ENCODE results near the gene PGF. TPM values are rescaled to one million over a fixed set of nuclear protein-coding genes. Genes with fewer than 3 reads are reported as not detected.

The PGF gene
- total and polyA plus RNA-seq, 2 of the 13 experiments (the other 11 are each of a cell fraction or from before 2014, with no cell fraction given): 10.7 to 27.5 TPM

DNA sequence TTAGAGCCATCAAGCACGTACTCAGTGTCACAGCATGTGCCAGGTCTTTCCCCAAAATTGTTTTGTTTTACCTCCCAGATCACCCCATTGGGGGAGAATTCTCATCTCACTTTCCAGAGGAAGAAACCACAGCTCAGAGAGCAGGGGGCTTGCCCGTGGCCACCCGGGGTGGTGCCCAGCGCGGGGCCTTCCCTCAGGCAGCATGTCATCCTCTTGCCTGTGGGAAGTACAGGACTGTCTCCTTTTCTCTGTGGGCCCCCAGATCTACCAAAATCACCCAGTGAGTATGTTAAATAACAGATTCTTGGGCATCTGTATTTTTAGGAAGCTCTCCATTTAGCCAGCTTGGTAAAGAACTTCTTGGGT is 38.2 kb downstream of the PGF start:
- DNase-seq (ENCODE audit: low spot score): no peak
- intact Hi-C loops (cut with micrococcal nuclease; ENCODE audit: unreplicated experiment): no loop called here
- WGBS (ENCODE audit: low lambda C conversion rate): 92% methylated on average over 5 of the region's 5 CpGs
- Histone ChIP-seq H3K27ac (ENCODE audit: extremely low read length, insufficient read depth, low read length) (no peak overlapping the region), H3K9me3 (ENCODE audit: low read length) (no peaks in the 10 kb centered on the region), H3K27me3 (ENCODE audit: control insufficient read depth in 1 of 2, insufficient read depth in 2 of 2, low read length in 2 of 2) (no peaks in the 10 kb centered on the region), H3K4me3 (replicated peaks in 1 of 3; ENCODE audit: insufficient read depth in 1 of 3, low read depth in 2 of 3, low read length in 3 of 3) (no peak overlapping the region), H3K36me3 (replicated peaks in 1 of 2; ENCODE audit: control insufficient read depth in 1 of 2, insufficient read depth in 2 of 2, low read length in 2 of 2) (no peaks in the 10 kb centered on the region), H4K20me1 (ENCODE audit: insufficient read depth, low read length) (no peaks in the 10 kb centered on the region), H3K4me2 (ENCODE audit: low read depth, low read length) (no peak overlapping the region), H3K4me1 (ENCODE audit: insufficient read depth, low read length) (peaks cover 8% of the 10 kb centered on the region), H2AFZ (ENCODE audit: low read length) (no peak overlapping the region), H3K9ac (ENCODE audit: insufficient read depth, low read depth, low read length) (no peak overlapping the region), H3K79me2 (ENCODE audit: insufficient read depth, low read length) (no peaks in the 10 kb centered on the region)
- no peak for ATAC-seq
- ChIA-PET CTCF (ENCODE audit: low intra/inter-chr PET ratio, low total read pairs) (no interaction called here), POLR2A (no interaction called here)
- no peak for TF ChIP-seq MBD4 (IDR thresholded peaks at IDR 0.05; ENCODE audit: borderline replicate concordance, low read length)
- no peak for TF ChIP-seq ZBTB39 (CRISPR knock-in tag; IDR thresholded peaks at IDR 0.05)
- TF ChIP-seq RARA (CRISPR knock-in tag; IDR thresholded peaks at IDR 0.05): no peak
- TF ChIP-seq ZNF543 (CRISPR knock-in tag; IDR thresholded peaks at IDR 0.05): no peak
- no peak for FAIRE-seq
- in situ Hi-C loops (cut with HindIII; ENCODE audit: extremely low pct_ligation_motif_present, low pct_unique_long_range_greater_than_20kb): no loop called here
- BruUV-seq (replicated peaks): no TSS peak

DNA sequence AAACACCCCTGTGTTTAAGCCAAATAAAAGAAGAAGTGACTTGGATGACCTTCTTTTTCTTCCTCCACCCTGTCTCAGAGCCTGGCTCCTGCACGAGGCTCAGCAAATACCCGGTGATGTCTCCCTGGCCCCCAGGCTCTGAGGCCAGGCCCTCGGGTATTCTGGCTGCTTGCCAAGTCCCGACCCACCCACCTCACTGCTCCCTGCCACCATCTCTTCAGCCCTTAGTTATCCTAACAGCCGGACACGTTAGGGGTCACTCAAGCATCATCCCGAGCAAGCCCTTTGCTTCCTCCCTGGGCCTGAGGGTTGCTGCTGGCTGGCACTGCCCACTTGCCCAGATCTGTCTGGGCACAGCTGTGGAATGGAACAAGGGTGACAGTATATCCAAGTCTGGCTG is 39.6 kb downstream of the PGF start:
- FAIRE-seq (no peak), DNase-seq (ENCODE audit: low spot score) (no peak), ATAC-seq (no peak)
- BruUV-seq (replicated peaks): no TSS peak
- peaks cover 11% of the 10 kb centered on the region; the same call in 1 of the 2 replicates for H3K4me1 ChIP-seq (ENCODE audit: insufficient read depth, low read length)
- no peaks in the 10 kb centered on the region for H3K79me2 ChIP-seq (ENCODE audit: insufficient read depth, low read length)
- intact Hi-C loops (cut with micrococcal nuclease; ENCODE audit: unreplicated experiment): no loop called here
- H3K36me3 ChIP-seq (replicated peaks in 1 of 2; ENCODE audit: control insufficient read depth in 1 of 2, insufficient read depth in 2 of 2, low read length in 2 of 2): no peaks in the 10 kb centered on the region
- no peak overlapping the region for H2AFZ ChIP-seq (ENCODE audit: low read length)
- H3K27me3 ChIP-seq (ENCODE audit: control insufficient read depth in 1 of 2, insufficient read depth in 2 of 2, low read length in 2 of 2): no peaks in the 10 kb centered on the region
- POLR2A ChIA-PET: no interaction called here
- H3K4me3 ChIP-seq (replicated peaks in 1 of 3; ENCODE audit: insufficient read depth in 1 of 3, low read depth in 2 of 3, low read length in 3 of 3): no peak overlapping the region
- 63% methylated on average over 6 of the region's 7 CpGs for WGBS (ENCODE audit: low lambda C conversion rate)
- H3K9me3 ChIP-seq (ENCODE audit: low read length): no peaks in the 10 kb centered on the region
- TF ChIP-seq LCORL (IDR thresholded peaks at IDR 0.05) (peak; percentile 81), LCORL (CRISPR knock-in tag; IDR thresholded peaks at IDR 0.05) (no peak), ZMYM3 (CRISPR knock-in tag; IDR thresholded peaks at IDR 0.05) (no peak), ZNF530 (CRISPR knock-in tag; IDR thresholded peaks at IDR 0.05; ENCODE audit: low read depth) (no peak)
- CTCF ChIA-PET (ENCODE audit: low intra/inter-chr PET ratio, low total read pairs): interaction anchor here (4.1 kb wide), 1 partner anchor 172 kb away, joined by 44 read pairs; no protein-coding TSS in a partner anchor
- no peak overlapping the region for H3K4me2 ChIP-seq (ENCODE audit: low read depth, low read length)
- no peak overlapping the region for H3K27ac ChIP-seq (ENCODE audit: extremely low read length, insufficient read depth, low read length)
- H3K9ac ChIP-seq (ENCODE audit: insufficient read depth, low read depth, low read length): no peak overlapping the region
- in situ Hi-C loops (cut with HindIII; ENCODE audit: extremely low pct_ligation_motif_present, low pct_unique_long_range_greater_than_20kb): no loop called here
- H4K20me1 ChIP-seq (ENCODE audit: insufficient read depth, low read length): no peaks in the 10 kb centered on the region
